Gastrocnemius medialis (tissue), 4 donors: Measurements from ENCODE around the gene SETBP1. TPM values are rescaled to one million over a fixed set of nuclear protein-coding genes. Genes with fewer than 3 reads are reported as not detected.
A peak's percentile ranks its signal among the peaks of the same experiment; 100 is the strongest.

Experiments used
- ATAC-seq, 2 donors: fragments of 150-250 bp; one replicate each; pipeline ENCODE4 v1.9.1; 2016
- DNase-seq, 2 donors: peaks; one replicate each; pipeline ENCODE4 v3.0.0-alpha.2; 2019
- H3K27ac ChIP-seq, 4 donors: fragments of 200-600 bp; sonication (generic); 1 replicate in 1 of 4; 2 replicates in 3 of 4; pipeline ENCODE4 v1.5.1; 2016 to 2018; ENCODE audit warnings: mild to moderate bottlenecking in 2 of 4, moderate library complexity in 1 of 4
- H3K27me3 ChIP-seq, 3 donors: fragments of 200-600 bp; sonication (generic) in 2 of 3; 1 replicate in 1 of 3; 2 replicates in 2 of 3; pipeline versions ENCODE4 v1.5.1 to v1.6.0; 2016 to 2019; ENCODE audit warnings: mild to moderate bottlenecking in 1 of 3, moderate library complexity in 1 of 3
- H3K36me3 ChIP-seq, 2 donors: fragments of 200-600 bp; sonication (generic) in 1 of 2; one replicate each; pipeline ENCODE4 v1.5.1; 2017 to 2018
- H3K4me1 ChIP-seq, 2 donors: fragments of 200-600 bp; sonication (generic) in 1 of 2; one replicate each; pipeline ENCODE4 v1.5.1; 2016 to 2017; ENCODE audit warnings: mild to moderate bottlenecking in 2 of 2
- H3K4me3 ChIP-seq, 4 donors: fragments of 200-600 bp; sonication (generic) in 3 of 4; 1 replicate in 1 of 4; 2 replicates in 3 of 4; pipeline ENCODE4 v1.5.1; 2016 to 2019; ENCODE audit warnings: mild to moderate bottlenecking in 2 of 4
- H3K9me3 ChIP-seq, 3 donors: fragments of 200-600 bp; sonication (generic) in 2 of 3; 1 replicate in 1 of 3; 2 replicates in 2 of 3; pipeline ENCODE4 v1.5.1; 2016 to 2019
- CTCF ChIP-seq, 5 experiments: fragments of 450-650 bp in 3 of 5; fragments of 200-600 bp in 2 of 5; sonication (generic) in 2 of 5; IDR thresholded peaks in 4 of 5; conservative IDR thresholded peaks in 1 of 5; 1 replicate in 4 of 5; 2 replicates in 1 of 5; pipeline ENCODE4 v1.5.1; 2016 to 2019; ENCODE audit warnings: antibody characterized with exemption in 5 of 5, mild to moderate bottlenecking in 3 of 5, moderate library complexity in 3 of 5
- POLR2A ChIP-seq, 2 donors: fragments of 450-650 bp; IDR thresholded peaks; one replicate each; pipeline ENCODE4 v1.6.1; 2017; ENCODE audit warnings: antibody characterized with exemption in 2 of 2, mild to moderate bottlenecking in 2 of 2, moderate library complexity in 2 of 2
- in situ Hi-C, 4 donors: fragments of 200-750 bp; cut with MboI; loops; one replicate each; pipeline versions ENCODE4 v1.15.0 to v1.8.0; 2017; ENCODE audit warnings: low sequenced_read_pairs in 4 of 4
- intact Hi-C: fragments of 100-400 bp; cut with DNase I; formaldehyde crosslinking; loops from one replicate; pipeline ENCODE4 v1.15.1; 2023; ENCODE audit warnings: low total_unique reads
- total RNA-seq, 4 donors: library from RNA; depleted of rRNA; stranded (reverse); fragments of >200 nt; gene quantifications; one replicate each; pipeline versions ENCODE4 v1.1.0 to v1.2.3, GENCODE V29; 2016

The SETBP1 gene
- total RNA-seq, 4 donors from 2014 or later, result 9.2 to 20.0 (median 15.3) TPM

- Histone ChIP-seq H3K9me3 (no peaks in the 10 kb centered on the region), H3K27ac (peak overlapping the region; percentile 35 to 67 (median 53)), H3K27me3 (no peaks in the 10 kb centered on the region), H3K4me3 (no peak overlapping the region), H3K36me3 (no peaks in the 10 kb centered on the region), H3K4me1 (peaks cover 62 to 65% of the 10 kb centered on the region in 2 donors)
- ATAC-seq, result peak in 1 of 2 donors; percentile 47
- intact Hi-C loops (no loop called here), in situ Hi-C loops (no loop called here)
- TF ChIP-seq POLR2A (IDR thresholded peaks at IDR 0.05) (no peak), CTCF (IDR thresholded peaks at IDR 0.05 in 4 of 5, conservative IDR thresholded peaks at IDR 0.05 in 1 of 5) (no peak)
- no peak for DNase-seq
Measured at GRCh38 chr18:44857744-44858491, 177.2 kb downstream of the SETBP1 start.

- Histone ChIP-seq H3K27me3 (no peaks in the 10 kb centered on the region), H3K4me3 (no peak overlapping the region), H3K4me1 (peaks cover 56 to 71% of the 10 kb centered on the region in 2 donors), H3K27ac (no peak overlapping the region), H3K36me3 (no peaks in the 10 kb centered on the region), H3K9me3 (no peaks in the 10 kb centered on the region)
- ATAC-seq, result no peak
- intact Hi-C loops (no loop called here), in situ Hi-C loops (no loop called here)
- DNase-seq, result no peak
- no peak for TF ChIP-seq POLR2A (IDR thresholded peaks at IDR 0.05)
- TF ChIP-seq CTCF (IDR thresholded peaks at IDR 0.05 in 4 of 5, conservative IDR thresholded peaks at IDR 0.05 in 1 of 5), result no peak
Measured at GRCh38 chr18:44859263-44859662, 178.6 kb downstream of the SETBP1 start.

- intact Hi-C loops (no loop called here), in situ Hi-C loops (no loop called here)
- DNase-seq, result no peak
- peak in 1 of 2 donors; percentile 21 for ATAC-seq
- H3K27ac ChIP-seq, result no peak overlapping the region
- no peaks in the 10 kb centered on the region for H3K27me3 ChIP-seq
- H3K9me3 ChIP-seq, result no peaks in the 10 kb centered on the region
- H3K4me3 ChIP-seq, result no peak overlapping the region
- peaks cover 53 to 73% of the 10 kb centered on the region in 2 donors for H3K4me1 ChIP-seq
- TF ChIP-seq CTCF (IDR thresholded peaks at IDR 0.05 in 4 of 5, conservative IDR thresholded peaks at IDR 0.05 in 1 of 5), result no peak
- no peak for TF ChIP-seq POLR2A (IDR thresholded peaks at IDR 0.05)
- no peaks in the 10 kb centered on the region for H3K36me3 ChIP-seq
Measured at GRCh38 chr18:44859751-44860439, 179.2 kb downstream of the SETBP1 start.

- in situ Hi-C loops, result no loop called here
- no peak for ATAC-seq
- DNase-seq, result no peak
Measured at GRCh38 chr18:44862112-44862511, 181.4 kb downstream of the SETBP1 start.

More at GRCh38 chr18:44862112-44862511, 181.4 kb downstream of the SETBP1 start:
- no peaks in the 10 kb centered on the region for H3K36me3 ChIP-seq
- H3K4me1 ChIP-seq, result peaks cover 37 to 66% of the 10 kb centered on the region in 2 donors
- no peaks in the 10 kb centered on the region for H3K9me3 ChIP-seq
- intact Hi-C loops, result no loop called here
- no peak overlapping the region for H3K4me3 ChIP-seq
- H3K27me3 ChIP-seq, result no peaks in the 10 kb centered on the region
- no peak for TF ChIP-seq POLR2A (IDR thresholded peaks at IDR 0.05)
- no peak for TF ChIP-seq CTCF (IDR thresholded peaks at IDR 0.05 in 4 of 5, conservative IDR thresholded peaks at IDR 0.05 in 1 of 5)
- no peak overlapping the region for H3K27ac ChIP-seq
